ENCODE data around the gene TMEM63A.

TMEM63A gene

GRCh38 chr1:225823811-225824261, 58.3 kb downstream of the TMEM63A start:
- H3K27ac ChIP-seq = no peak overlapping the region
- TF ChIP-seq ZFX (IDR thresholded peaks at IDR 0.05; ENCODE audit: borderline replicate concordance) = no peak
- TF ChIP-seq, protein P1, sequence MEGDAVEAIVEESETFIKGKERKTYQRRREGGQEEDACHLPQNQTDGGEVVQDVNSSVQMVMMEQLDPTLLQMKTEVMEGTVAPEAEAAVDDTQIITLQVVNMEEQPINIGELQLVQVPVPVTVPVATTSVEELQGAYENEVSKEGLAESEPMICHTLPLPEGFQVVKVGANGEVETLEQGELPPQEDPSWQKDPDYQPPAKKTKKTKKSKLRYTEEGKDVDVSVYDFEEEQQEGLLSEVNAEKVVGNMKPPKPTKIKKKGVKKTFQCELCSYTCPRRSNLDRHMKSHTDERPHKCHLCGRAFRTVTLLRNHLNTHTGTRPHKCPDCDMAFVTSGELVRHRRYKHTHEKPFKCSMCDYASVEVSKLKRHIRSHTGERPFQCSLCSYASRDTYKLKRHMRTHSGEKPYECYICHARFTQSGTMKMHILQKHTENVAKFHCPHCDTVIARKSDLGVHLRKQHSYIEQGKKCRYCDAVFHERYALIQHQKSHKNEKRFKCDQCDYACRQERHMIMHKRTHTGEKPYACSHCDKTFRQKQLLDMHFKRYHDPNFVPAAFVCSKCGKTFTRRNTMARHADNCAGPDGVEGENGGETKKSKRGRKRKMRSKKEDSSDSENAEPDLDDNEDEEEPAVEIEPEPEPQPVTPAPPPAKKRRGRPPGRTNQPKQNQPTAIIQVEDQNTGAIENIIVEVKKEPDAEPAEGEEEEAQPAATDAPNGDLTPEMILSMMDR (IDR thresholded peaks at IDR 0.05) = no peak

GRCh38 chr1:225822655-225823403, 59.4 kb downstream of the TMEM63A start:
- peak overlapping the region; percentile 64; the same call in 1 of the 2 replicates for H3K27ac ChIP-seq
- TF ChIP-seq ZFX (IDR thresholded peaks at IDR 0.05; ENCODE audit: borderline replicate concordance) = no peak
- TF ChIP-seq, protein P1 (IDR thresholded peaks at IDR 0.05) = no peak

DNA sequence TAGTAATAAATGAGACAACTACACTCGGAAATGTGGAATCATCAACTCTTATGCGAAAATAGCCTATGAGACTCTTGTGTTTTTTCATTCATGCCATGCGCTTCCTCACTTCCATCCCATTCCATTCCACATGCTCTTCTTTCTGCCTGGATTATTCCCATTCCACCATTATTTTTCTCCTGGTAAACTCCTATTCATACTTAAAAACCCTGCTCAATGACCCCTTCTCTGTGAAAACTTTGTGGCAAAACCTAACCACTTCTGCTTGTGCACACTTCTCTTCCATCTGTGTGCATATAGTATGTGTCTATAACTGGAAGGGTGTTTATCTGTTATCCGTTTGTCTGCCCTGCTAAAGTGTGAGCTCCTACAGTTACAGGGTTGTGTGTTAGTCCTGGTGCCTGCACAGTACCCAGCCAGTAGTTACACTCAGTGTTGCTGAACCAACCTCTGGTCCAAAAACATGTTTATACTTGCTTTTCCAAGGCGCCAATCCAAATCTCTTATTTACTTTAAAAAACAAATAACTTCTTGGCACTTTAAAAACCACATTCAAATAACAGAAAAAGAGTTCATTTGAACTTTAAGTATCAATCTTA, 61.6 kb downstream of the TMEM63A start:
- TF ChIP-seq, protein P1 (IDR thresholded peaks at IDR 0.05) = no peak
- TF ChIP-seq ZFX (IDR thresholded peaks at IDR 0.05; ENCODE audit: borderline replicate concordance) = no peak
- peak overlapping the region; percentile 64 for H3K27ac ChIP-seq

GRCh38 chr1:225819346-225820192, 62.6 kb downstream of the TMEM63A start:
- TF ChIP-seq, protein P1 (IDR thresholded peaks at IDR 0.05) = no peak
- no peak overlapping the region for H3K27ac ChIP-seq

DNA sequence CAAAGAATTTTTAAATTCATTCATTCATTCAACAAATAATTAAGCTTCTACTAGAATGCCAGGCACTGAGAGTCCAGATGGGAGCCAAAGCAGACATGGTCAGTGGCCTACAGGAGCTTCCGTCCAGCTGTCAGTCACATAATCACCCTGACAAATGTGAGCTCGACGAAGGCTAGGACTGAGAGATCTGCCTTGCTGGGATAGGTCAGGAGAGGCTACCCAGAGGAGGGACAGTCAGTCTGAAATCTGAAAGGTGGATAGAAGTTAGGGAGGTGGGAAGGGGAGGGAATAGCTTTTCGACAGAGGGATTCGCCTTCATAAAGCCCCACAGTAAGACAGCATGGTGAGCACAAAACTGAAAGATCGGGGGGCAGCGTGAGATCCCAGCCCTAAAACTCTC, 64.0 kb downstream of the TMEM63A start:
- TF ChIP-seq, protein P1 (IDR thresholded peaks at IDR 0.05) = no peak
- TF ChIP-seq ZFX (IDR thresholded peaks at IDR 0.05; ENCODE audit: borderline replicate concordance) = no peak
- H3K27ac ChIP-seq = peak overlapping the region; percentile 52

- no peak for TF ChIP-seq ZFX (IDR thresholded peaks at IDR 0.05; ENCODE audit: borderline replicate concordance)
- TF ChIP-seq, protein P1 (IDR thresholded peaks at IDR 0.05) = no peak
- peak overlapping the region; percentile 52 for H3K27ac ChIP-seq
Observed at GRCh38 chr1:225817611-225818061, 64.5 kb downstream of the TMEM63A start.
